HG03097 (cell line): ENCODE data around the gene XAB2.
"Not testable (repeated sequence)": the region's sequence is repeated elsewhere in the genome, so short reads cannot be mapped to it uniquely, and the experiment has no call there.

Experiments used
- ATAC-seq: cut with Tn5 transposase; IDR thresholded peaks from one replicate; pipeline ENCODE4 v1.9.1; 2021; ENCODE audit not compliant: unreplicated experiment, low FRiP score

The XAB2 gene

GRCh38 chr19:7650148-7650547 lies 20.8 kb upstream of the XAB2 start:
- no peak for ATAC-seq

- no peak for ATAC-seq
These were observed 19.1 kb upstream of the XAB2 start for GRCh38 chr19:7648265-7649014.

GRCh38 chr19:7647156-7647555 lies 17.8 kb upstream of the XAB2 start:
- no peak for ATAC-seq

DNA sequence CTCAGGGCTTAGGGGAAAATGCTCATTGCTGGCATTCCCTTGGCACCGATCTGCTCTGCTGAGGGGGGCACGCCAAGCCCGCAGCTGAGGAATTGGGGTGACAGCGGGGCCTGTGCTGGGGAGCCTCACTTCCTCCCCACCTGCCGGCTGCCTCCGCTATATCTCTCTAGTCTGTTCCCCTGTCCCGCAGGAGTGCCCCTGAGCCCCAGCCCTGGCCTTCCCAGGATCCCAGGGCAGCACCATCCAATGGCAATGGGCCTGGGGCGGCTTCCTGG lies 17.0 kb upstream of the XAB2 start:
- ATAC-seq, result no peak

- ATAC-seq, result no peak
These were observed 16.5 kb upstream of the XAB2 start for GRCh38 chr19:7645656-7646425.

DNA sequence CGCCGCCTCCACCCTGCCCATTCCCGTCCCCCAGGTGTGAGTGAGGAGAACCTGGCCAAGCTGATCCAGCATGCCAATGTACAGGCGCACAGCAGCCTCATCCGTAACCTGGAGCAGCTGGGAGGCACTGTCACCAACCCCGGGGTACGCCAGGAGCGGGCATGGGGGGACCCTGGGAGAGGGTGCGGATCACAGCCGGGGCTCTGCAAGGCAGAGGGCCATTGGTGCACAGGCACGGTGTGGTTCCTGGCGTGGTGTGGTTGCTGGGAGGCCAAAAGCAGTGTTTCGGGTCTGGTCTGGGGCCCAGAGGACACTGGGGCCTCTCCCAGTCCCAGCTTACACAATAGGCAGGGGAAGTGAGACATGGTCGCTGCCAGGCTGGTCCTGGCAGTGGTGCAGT lies 15.8 kb upstream of the XAB2 start:
- no peak for ATAC-seq

DNA sequence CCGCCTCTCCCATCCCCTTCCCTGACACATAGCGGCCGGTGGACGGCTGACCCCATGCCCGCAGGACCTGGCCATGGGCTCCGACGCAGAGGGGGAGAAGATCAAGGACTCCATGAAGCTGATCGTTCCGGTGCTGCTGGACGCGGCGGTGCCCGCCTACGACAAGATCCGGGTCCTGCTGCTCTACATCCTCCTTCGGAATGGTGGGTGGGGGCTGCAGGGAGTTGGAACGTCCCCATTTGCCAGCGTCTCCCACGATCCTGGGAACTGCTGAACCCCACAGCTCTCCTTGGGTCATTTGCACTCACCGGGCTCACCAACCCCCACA lies 15.2 kb upstream of the XAB2 start:
- no peak for ATAC-seq

- ATAC-seq, result not testable (repeated sequence)
These were observed 14.5 kb upstream of the XAB2 start for GRCh38 chr19:7643629-7644549.

DNA sequence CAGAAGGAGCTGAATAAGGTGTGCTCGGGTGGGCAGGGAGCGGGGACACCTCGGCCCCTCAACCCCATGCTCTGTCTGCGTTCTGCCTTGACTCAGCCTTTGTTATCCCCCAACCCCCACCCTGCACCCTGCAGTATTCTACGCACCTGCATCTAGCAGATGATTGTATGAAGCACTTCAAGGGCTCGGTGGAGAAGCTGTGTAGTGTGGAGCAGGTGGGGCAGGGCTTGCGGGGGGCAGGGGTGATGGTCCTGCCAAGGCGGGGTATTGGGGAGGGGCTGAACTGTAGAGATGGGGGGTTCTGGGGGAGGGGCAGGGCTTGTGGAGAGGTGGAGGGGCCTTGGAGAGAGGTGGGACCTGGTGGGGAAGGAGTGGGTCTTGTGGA lies 13.7 kb upstream of the XAB2 start:
- ATAC-seq, result no peak

DNA sequence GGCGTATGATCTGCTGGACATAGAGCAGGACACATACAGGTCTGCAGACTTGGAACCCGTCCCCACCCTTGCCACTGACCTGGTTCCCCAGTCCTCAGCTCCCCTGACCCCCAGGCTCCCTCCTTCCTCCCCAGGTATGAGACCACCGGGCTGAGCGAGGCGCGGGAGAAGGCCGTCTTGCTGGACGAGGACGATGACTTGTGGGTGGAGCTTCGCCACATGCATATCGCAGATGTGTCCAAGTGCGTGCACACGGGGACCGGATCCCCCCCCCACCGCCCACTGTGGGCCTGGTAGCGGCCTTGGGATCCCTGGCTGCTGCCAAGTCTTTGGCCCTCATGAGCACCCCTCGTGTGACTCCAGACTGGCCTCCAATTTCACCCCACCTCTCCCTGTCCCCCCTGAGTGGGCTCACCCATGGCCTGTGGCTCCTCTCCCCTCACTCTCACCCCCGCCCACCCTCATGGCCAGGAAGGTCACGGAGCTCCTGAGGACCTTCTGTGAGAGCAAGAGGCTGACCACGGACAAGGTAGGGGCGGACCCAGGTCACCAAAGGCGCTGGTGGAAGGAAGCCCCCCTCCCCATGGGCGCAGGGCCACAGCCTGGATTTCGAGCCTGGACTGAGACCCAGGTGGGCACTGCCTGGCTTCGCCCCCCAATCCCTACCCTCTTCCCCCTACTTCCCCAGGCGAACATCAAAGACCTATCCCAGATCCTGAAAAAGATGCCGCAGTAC lies 13.1 kb upstream of the XAB2 start:
- no peak for ATAC-seq

- ATAC-seq, result no peak
These were observed 12.2 kb upstream of the XAB2 start for GRCh38 chr19:7641290-7642276.

DNA sequence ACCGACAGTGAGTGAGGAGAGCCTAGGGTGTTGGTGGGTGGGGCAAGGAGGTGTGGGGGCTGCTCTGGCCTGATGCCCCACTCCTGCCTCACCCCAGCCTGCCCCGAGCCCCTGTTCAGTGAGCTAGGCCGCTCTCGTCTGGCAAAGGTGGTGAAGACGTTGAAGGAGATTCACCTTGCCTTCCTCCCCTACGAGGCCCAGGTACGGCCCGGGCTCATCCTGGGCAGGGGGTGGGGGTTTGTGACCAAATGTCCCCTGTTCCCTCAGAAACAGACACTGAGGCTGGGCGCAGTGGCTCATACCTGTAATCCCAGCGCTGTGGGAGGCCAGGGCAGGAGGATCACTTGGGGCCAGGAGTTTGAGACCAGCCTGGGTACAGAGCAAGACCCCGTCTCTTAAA lies 11.5 kb upstream of the XAB2 start:
- ATAC-seq, result no peak

DNA sequence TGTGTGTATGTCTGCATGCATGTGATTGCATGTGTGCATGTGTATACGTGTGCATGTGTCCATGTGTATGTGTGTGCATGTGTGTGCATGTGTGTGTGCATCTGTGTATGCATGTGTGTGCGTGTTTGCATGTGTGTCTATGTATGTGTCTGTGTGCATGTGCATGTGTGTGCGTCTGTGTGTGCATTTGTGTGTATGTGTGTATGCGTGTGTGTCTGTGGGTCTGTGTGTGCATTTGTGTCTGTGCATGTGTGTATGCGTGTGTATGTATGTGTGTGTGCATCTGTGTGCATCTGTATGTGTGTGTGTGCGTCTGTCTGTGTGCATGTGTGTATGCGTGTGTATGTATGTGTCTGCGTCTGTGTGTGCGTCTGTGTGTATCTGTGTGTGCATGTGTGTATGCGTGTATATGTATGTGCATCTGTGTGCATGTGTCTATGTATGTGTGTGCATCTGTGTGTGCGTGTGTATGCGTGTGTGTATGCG lies 10.6 kb upstream of the XAB2 start:
- no peak for ATAC-seq

GRCh38 chr19:7638802-7639465 lies 9.6 kb upstream of the XAB2 start:
- ATAC-seq, result no peak

DNA sequence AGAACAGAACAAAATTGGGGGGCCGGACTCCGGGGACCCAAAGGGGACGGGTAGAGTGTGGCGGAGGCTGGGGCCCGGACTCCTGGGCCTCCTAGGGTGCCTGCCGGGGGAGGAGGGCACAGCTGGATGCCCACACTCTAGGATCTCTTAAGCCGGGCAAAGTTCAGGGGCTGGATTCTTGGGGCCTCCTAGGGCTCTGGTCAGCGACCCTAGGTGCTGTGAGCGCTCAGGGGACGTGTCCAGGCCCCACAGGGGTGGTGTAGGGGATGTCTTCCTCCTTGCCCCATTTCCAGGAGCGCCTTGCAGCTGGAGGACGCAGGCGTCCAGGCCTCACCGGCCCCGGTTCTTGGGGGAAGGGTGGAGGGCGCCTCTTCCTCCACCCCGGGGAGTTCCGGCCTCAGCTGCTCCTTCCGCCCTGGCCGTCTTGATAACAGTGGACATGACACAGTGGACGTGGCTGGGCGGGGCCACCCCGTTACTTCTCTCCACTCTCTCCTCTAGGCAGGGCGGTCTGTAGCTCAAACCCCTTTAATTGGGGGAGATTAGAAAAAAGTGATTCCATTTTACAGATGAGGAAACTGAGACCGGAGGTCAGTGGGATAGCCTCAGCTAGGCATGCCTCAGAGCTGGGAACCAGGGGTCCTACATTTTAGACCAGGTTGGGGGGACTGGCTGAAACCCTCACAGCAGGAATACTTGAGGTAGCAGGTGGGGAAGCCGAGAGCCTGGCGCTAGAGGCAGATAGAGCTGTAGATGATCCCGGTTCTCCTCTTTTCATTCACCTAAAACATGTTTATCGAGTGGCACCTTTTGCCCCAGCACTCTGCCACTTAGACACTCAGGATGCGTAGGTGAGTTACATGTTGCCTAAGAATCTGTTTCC lies 8.3 kb upstream of the XAB2 start:
- no peak for ATAC-seq

GRCh38 chr19:7636691-7637373 lies 7.5 kb upstream of the XAB2 start, which contains the start of gene STXBP2:
Gene STXBP2 (plus strand): TSS chr19:7637110. CDS start chr19:7637150, 40 bp downstream.
- peak; percentile 52 for ATAC-seq

DNA sequence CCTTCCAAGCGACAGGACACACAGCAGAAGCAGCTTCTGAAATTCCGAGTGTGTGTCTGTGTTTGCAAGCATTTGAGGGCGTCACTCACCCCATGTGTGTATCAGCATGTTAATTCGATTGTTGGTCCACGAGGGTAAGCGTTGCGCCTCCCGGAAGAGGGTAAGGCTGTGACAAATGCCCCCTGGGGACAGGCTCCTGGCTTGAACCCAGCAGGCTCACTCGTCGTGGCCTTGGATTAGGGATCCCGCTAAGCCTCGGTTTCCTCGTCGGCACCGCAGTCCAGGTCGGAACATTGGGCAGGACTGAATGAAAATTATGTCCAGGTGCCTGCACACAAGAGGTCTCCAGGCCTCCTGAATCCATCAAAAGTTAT lies 7.0 kb upstream of the XAB2 start:
- no peak for ATAC-seq
